A549 (cell line): Measurements from ENCODE around the gene NRAS. TPM values are rescaled to one million over a fixed set of nuclear protein-coding genes. Genes with fewer than 3 reads are reported as not detected.

Experiments used
- ATAC-seq, 2 experiments: fragments of 200-7000 bp in 1 of 2; fragments of >200 bp in 1 of 2; cut with Nextera tagmentation in 1 of 2; cut with Tn5 transposase in 1 of 2; 3 replicates each; pipeline versions ENCODE4 v1.8.0 to v1.9.1; 2018 to 2020; ENCODE audit warnings: mild to moderate bottlenecking in 1 of 2, moderate library complexity in 1 of 2
- CTCF ChIA-PET: fragments of 300-600 bp; sonication (Branson Sonifier 250); formaldehyde crosslinking; extraction: SDS; loops from one replicate; lab custom pipeline; 2021; ENCODE audit warnings: antibody characterized with exemption, inconsistent platforms; lab: Yijun Ruan, JAX
- POLR2A ChIA-PET: fragments of 350-600 bp; formaldehyde crosslinking; extraction: SDS; loops from one replicate; lab custom pipeline; 2021; ENCODE audit warnings: antibody characterized with exemption, inconsistent platforms; lab: Yijun Ruan, JAX
- DNase-seq, 2 experiments: peaks; one replicate each; pipeline versions ENCODE4 v3.0.0 to v3.0.0-alpha.2; 2011 to 2016; ENCODE audit warnings: low read depth in 1 of 2, low spot score in 1 of 2
- FAIRE-seq: peaks from 2 replicates; lab custom pipeline; 2011; peaks lifted over from hg19 to GRCh38; lab: Jason Lieb, UNC
- H3K27ac ChIP-seq, 2 experiments: fragments of >200 bp; sonication (Bioruptor Twin); formaldehyde crosslinking; 3 replicates each; pipeline ENCODE4 v1.5.1; 2016 to 2017
- H3K4me1 ChIP-seq: fragments of >200 bp; sonication (Bioruptor Twin); formaldehyde crosslinking; 3 replicates; pipeline ENCODE4 v1.6.1; 2016
- H3K4me2 ChIP-seq: fragments of >200 bp; sonication (Bioruptor Twin); formaldehyde crosslinking; 3 replicates; pipeline ENCODE4 v1.6.1; 2016
- H3K4me3 ChIP-seq: fragments of >200 bp; sonication (Bioruptor Twin); formaldehyde crosslinking; 3 replicates; pipeline ENCODE4 v1.5.1; 2016
- H3K9me3 ChIP-seq: fragments of >200 bp; sonication (Bioruptor Twin); formaldehyde crosslinking; 3 replicates; pipeline ENCODE4 v1.6.1; 2016
- ATOH8 ChIP-seq: fragments of 250-450 bp; sonication (Bioruptor Pico); IDR thresholded peaks from 2 replicates; pipeline ENCODE4 v1.5.0; 2020; ENCODE audit warnings: low read depth, mild to moderate bottlenecking, moderate library complexity
- CBX8 ChIP-seq: fragments of 200-600 bp; sonication (generic); IDR thresholded peaks from 2 replicates; pipeline ENCODE4 v1.6.1; 2016
- CHD2 ChIP-seq: fragments of 150-350 bp; IDR thresholded peaks from 2 replicates; pipeline ENCODE4 v1.6.1; 2014; ENCODE audit warnings: low read length; ENCODE audit not compliant: partially characterized antibody
- EP300 ChIP-seq, 2 experiments: fragments of >200 bp; sonication (Bioruptor Twin); formaldehyde crosslinking; IDR thresholded peaks; 2 replicates in 1 of 2; 3 replicates in 1 of 2; pipeline ENCODE4 v1.6.1; 2016 to 2017
- ESRRA ChIP-seq: fragments of 150-350 bp; IDR thresholded peaks from 2 replicates; pipeline ENCODE4 v1.6.1; 2014; ENCODE audit warnings: mild to moderate bottlenecking, low read length, borderline replicate concordance
- FOSB ChIP-seq: fragments of 250-450 bp; sonication (Bioruptor Pico); IDR thresholded peaks from 2 replicates; pipeline ENCODE4 v1.5.0; 2020; ENCODE audit warnings: mild to moderate bottlenecking, moderate library complexity
- HES2 ChIP-seq: fragments of >200 bp; sonication (Bioruptor Twin); formaldehyde crosslinking; IDR thresholded peaks from 2 replicates; pipeline ENCODE4 v1.6.1; 2016
- HOXB13 ChIP-seq: fragments of 250-450 bp; sonication (Bioruptor Pico); IDR thresholded peaks from 2 replicates; pipeline ENCODE4 v1.5.0; 2020; ENCODE audit warnings: low read depth, mild to moderate bottlenecking, moderate library complexity
- HOXB5 ChIP-seq: fragments of 250-450 bp; sonication (Bioruptor Pico); IDR thresholded peaks from 2 replicates; pipeline ENCODE4 v1.5.0; 2020; ENCODE audit warnings: mild to moderate bottlenecking, moderate library complexity
- KDM5A ChIP-seq: fragments of 200-600 bp; sonication (generic); IDR thresholded peaks from 2 replicates; pipeline ENCODE4 v1.6.1; 2016; ENCODE audit warnings: antibody characterized with exemption, mild to moderate bottlenecking
- MAX ChIP-seq: IDR thresholded peaks from 2 replicates; pipeline ENCODE4 v1.6.1; 2012
- MAZ ChIP-seq: fragments of 150-350 bp; IDR thresholded peaks from 2 replicates; pipeline ENCODE4 v1.6.1; 2014; ENCODE audit warnings: antibody characterized with exemption, low read depth, low read length, borderline replicate concordance
- POLR2AphosphoS2 ChIP-seq: conservative IDR thresholded peaks from 2 replicates; pipeline ENCODE4 v1.6.1; 2012; ENCODE audit warnings: low read length, improper control_type of control experiment, inconsistent platforms
- REST ChIP-seq: fragments of 200-600 bp; sonication (generic); IDR thresholded peaks from 2 replicates; pipeline ENCODE4 v1.6.1; 2016; ENCODE audit warnings: antibody characterized with exemption, mild to moderate bottlenecking, moderate library complexity
- TP53 ChIP-seq: fragments of 250-450 bp; sonication (Bioruptor Pico); IDR thresholded peaks from 2 replicates; pipeline ENCODE4 v1.5.0; 2021; ENCODE audit warnings: mild to moderate bottlenecking, moderate library complexity
- ZFP36 ChIP-seq: fragments of 450-650 bp; IDR thresholded peaks from 2 replicates; pipeline ENCODE4 v1.6.1; 2014; ENCODE audit warnings: borderline replicate concordance; ENCODE audit not compliant: partially characterized antibody
- WGBS: methylation state at CpG from one replicate; pipeline ENCODE4 v1.1.6; 2017; ENCODE audit errors: missing lambda C conversion rate; 5-methylcytosine and 5-hydroxymethylcytosine counted together
- polyA plus RNA-seq, 4 experiments: library from polyadenylated mRNA; depleted of rRNA in 3 of 4; stranded (reverse); fragments of >200 nt; fragmentation: RNase III in 1 of 4; extraction: RNeasy Plus Mini Kit Qiagen cat#74134 plus additional on column Dnase treatment in 1 of 4; gene quantifications; 2 replicates in 3 of 4; 3 replicates in 1 of 4; pipeline ENCODE4 v1.2.3, GENCODE V29; 2011 to 2017

The NRAS gene
- polyA plus RNA-seq, 2 of the 4 experiments (the other 2 are of a cell fraction): 28.7 to 52.2 TPM

- Histone ChIP-seq H3K4me3 (no peak overlapping the region), H3K4me2 (no peak overlapping the region), H3K4me1 (no peaks in the 10 kb centered on the region), H3K9me3 (no peaks in the 10 kb centered on the region), H3K27ac (no peak overlapping the region)
- TF ChIP-seq MAZ: no peak
- TF ChIP-seq POLR2AphosphoS2: 0 out of 2 replicates have a peak, but pooled peaks have one; percentile 55
- ChIA-PET POLR2A (no interaction called here), CTCF (interaction anchor here (0.9 to 1.0 kb wide), 2 partner anchors 10 to 12 kb away, joined by 3 read pairs; no protein-coding TSS in a partner anchor)
- ATAC-seq (no peak), DNase-seq (no peak), FAIRE-seq (no peak)
- WGBS: 86% methylated on average over 1 of the region's 1 CpG
Measured at GRCh38 chr1:114703242-114703641, 13.3 kb downstream of the NRAS start.

GRCh38 chr1:114702737-114703136 is 13.8 kb downstream of the NRAS start:
- ChIA-PET POLR2A (no interaction called here), CTCF (interaction anchor here (0.9 kb wide), 1 partner anchor 11 kb away, joined by 3 read pairs; no protein-coding TSS in a partner anchor)
- 97% methylated on average over 5 of the region's 5 CpGs for WGBS
- Histone ChIP-seq H3K9me3 (no peaks in the 10 kb centered on the region), H3K27ac (no peak overlapping the region), H3K4me1 (no peaks in the 10 kb centered on the region), H3K4me3 (no peak overlapping the region), H3K4me2 (no peak overlapping the region)
- 0 out of 6 replicates have a peak, but pooled peaks of 1 of the 2 experiments have one; percentile 34 for ATAC-seq
- TF ChIP-seq ATOH8 (CRISPR knock-in tag) (no peak), EP300 (IDR thresholded peaks at IDR 0.05) (no peak), FOSB (CRISPR knock-in tag) (no peak), HOXB13 (CRISPR knock-in tag) (no peak), ESRRA (no peak), KDM5A (no peak), HOXB5 (CRISPR knock-in tag) (no peak), ZFP36 (no peak), CBX8 (no peak), REST (no peak), TP53 (CRISPR knock-in tag) (no peak)
- no peak for FAIRE-seq
- DNase-seq: no peak

GRCh38 chr1:114701931-114702330 is 14.6 kb downstream of the NRAS start:
- Histone ChIP-seq H3K27ac (no peak overlapping the region), H3K9me3 (no peaks in the 10 kb centered on the region), H3K4me2 (no peak overlapping the region), H3K4me1 (no peaks in the 10 kb centered on the region)
- POLR2A ChIA-PET: no interaction called here
- FAIRE-seq: no peak
- CTCF ChIA-PET: no interaction called here
- no peak for DNase-seq
- WGBS: 67% methylated on average over 2 of the region's 2 CpGs
- ATAC-seq: peak; percentile 34 to 54; a peak in 2 of 6 replicates
- TF ChIP-seq MAX (no peak), CHD2 (no peak), HES2 (no peak), TP53 (CRISPR knock-in tag) (no peak)
- TF ChIP-seq, all 56 proteins: peak for 0
- H3K4me3 ChIP-seq: no peak overlapping the region
